Mammary epithelial cell (primary cell): ENCODE data around the gene DLX6.

ENCODE experiments used
- CTCF ChIP-seq, 2 donors: IDR thresholded peaks in 1 of 2; conservative IDR thresholded peaks in 1 of 2; 2 replicates each; pipeline ENCODE4 v1.5.1; 2011 to 2012; ENCODE audit warnings: inconsistent platforms in 2 of 2, low read length in 2 of 2, mild to moderate bottlenecking in 2 of 2, control low read depth in 1 of 2, low read depth in 1 of 2; ENCODE audit not compliant: insufficient read depth in 1 of 2; ENCODE audit errors: extremely low read depth in 1 of 2
- EZH2 ChIP-seq: IDR thresholded peaks from 2 replicates; pipeline ENCODE4 v1.6.1; 2012; ENCODE audit warnings: low read length, inconsistent platforms, borderline replicate concordance

GRCh38 chr7:97025130-97025499 lies 19.8 kb downstream of the DLX6 start:
- TF ChIP-seq CTCF (conservative IDR thresholded peaks at IDR 0.05 in 1 of 2, IDR thresholded peaks at IDR 0.05 in 1 of 2; ENCODE audit: extremely low read depth in 1 of 2, insufficient read depth in 1 of 2, low read depth in 1 of 2, low read length in 2 of 2) (no peak), EZH2 (no peak)
